Stimulated activated CD4-positive, alpha-beta T cell treated with anti-CD3 and anti-CD28 coated beads, Interleukin-2, amount 100 ng/mL, for 48 hours (primary cell): Measurements from ENCODE around the gene CYB561.
A peak's percentile ranks its signal among the peaks of the same experiment; 100 is the strongest.

Experiments
- DNase-seq, 2 donors: peaks; one replicate each; pipeline ENCODE4 v3.0.0-alpha.2; 2020

Gene CYB561

DNA sequence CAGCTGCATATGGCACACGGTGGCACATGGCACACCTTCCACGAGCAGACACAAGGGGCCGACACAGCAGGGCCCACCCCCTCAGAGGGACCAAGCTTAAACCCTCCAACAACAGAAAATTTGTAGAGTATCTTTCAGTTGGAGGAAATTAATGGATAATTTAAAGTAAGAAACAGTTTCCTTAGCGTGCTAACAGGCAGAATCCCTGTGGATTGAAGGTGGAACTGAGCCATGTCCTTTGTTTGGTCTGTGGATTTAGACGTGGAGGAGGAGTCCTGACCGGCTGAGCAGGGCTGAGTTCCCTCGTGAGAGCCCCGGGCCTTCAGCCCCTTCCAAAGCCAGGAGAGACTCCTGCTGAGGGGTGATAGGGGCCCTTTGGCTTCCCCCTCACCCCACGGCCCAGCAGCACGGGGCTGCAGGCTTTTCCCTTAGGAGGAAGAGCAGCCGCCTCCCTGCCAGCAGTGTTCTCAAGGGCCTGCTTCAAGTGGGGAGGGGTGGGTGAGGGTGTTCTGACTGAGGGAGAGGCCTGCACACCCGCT lies 1.4 kb upstream of the CYB561 start:
- no peak for DNase-seq

DNA sequence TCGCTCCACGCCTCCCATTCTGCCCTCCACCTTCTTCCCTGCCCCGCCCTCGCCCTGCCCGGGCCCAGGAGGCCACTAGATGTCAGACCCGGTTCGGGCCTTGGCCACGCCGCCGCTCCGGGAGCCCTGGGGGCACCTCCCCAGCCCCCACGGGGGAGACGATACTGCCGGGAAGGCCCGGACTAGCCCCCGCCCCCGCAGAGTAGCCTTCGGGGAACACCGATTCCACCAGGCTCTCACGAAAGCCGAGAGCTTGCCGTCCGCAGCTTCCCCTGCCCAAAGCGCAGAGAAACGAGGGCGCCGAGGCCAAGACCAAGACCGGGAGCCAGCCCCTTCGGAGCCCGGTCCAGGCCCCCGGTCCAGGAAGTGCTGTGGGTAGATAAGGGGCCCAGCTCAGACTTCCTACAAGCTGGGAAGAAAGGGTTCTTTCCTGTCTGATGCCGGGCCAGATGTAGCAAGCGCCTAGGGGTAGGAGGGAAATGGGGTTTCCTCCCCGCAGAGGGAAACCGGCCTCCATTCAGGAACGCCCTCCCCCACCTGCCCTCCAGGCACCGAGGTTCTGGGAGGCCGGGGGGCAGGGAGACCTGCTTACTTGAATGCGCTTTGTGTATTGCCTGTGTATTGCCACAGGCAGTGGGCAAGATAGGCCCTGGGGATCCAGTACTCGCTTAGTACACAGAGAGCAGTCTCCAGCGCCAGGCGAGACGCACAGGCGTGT lies 806 bp upstream of the CYB561 start:
- DNase-seq, result peak; percentile 36 to 48

DNA sequence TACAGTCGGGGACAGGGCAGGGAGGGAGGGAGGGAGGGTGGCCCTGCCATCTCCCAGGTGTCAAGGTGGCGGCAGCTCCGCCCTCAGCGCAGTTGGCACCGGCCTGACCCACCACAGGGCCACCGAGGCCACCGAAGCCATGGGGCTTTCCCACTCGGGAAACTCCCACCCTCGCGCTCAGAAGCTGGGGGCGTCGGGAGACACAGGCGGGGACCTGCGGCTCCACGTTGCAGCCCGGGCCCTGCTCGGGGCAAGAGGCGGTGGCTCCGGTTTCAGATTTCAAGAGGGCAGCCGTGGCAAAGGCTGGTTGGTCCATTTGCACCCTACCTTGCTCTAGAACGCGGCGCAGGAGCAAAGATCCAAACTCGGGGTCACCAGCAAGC lies 544 bp downstream of the CYB561 start:
- DNase-seq, result peak in 1 of 2 donors; percentile 25

DNA sequence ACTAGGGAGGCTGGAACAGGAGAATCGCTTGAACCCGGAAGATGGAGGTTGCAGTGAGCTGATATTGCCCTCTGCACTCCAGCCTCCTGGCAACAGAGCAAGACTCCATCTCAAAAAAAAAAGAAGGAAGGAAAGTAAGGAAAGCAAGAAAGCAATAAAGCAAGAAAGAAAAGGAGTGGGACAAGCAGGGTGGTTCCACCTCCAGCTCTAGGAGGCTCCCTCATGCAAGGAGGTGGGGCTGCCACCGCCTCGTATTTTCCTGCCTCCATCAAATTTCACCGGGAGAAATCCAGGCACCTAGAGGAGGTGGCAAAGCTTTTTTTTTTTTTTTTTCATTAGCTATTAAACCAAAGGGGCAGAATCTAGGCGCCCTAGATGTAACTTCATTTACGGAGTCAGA lies 1.0 kb downstream of the CYB561 start:
- no peak for DNase-seq

DNA sequence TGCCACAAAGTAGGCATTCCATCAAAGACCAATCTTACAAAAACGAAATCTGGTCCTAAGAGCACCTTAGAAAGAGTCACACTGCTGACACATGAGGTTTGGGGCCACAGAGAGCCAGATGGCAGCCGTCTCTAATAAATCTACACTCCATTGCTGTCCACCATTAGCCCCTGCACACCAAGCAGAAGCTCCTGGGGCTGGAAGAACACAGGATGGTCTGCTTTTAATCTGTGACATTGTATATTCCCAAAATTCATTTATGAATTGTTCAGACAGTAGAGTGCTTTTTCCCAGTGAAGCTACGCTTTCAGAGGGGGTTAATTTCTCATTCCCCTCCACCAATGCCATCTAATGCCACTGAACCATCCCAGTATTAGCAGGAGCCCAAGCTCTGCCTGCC lies 1.6 kb downstream of the CYB561 start:
- no peak for DNase-seq

DNA sequence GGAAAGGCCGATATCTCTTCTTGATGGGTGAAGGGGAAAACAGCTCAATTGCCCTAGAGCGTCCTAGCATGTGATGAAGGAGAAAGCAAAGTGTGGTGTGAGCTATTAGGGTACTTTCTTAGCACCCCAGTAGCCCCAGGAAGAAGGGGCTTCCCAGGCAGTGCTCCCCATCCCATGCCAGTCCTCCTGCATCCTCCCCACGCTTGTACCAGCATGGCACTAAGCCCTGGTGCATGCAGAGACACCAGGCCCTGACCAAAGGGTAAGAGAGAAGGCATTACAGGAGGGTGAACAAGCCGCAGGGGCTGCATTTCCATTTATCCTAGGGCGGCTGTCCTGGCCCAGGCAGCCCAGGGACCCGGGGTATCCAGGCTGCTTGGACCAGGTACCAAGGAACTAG lies 3.1 kb downstream of the CYB561 start:
- no peak for DNase-seq

DNA sequence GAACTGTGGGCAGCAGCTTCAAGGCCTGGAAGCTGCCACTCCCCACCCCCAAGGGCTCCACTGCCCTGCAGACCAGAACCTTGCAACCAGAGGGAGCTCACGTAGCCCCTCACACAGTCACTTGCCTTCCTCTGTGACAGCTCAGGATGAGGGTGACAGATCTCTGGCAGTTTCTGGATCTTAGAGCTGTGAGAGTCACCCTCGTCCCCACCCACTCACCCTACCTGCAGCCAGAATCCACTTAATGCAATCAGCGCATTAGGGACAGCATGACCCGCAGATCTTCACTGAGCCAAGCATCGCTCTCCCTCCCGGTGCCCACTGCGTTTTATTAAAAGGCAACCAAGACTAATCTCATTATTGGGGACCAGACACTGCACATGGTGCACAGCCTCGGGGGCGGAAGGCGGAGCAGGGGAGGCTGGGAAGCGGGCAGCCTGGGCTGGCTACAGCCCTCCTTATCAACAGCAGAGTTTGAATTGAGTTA lies 3.5 kb downstream of the CYB561 start:
- no peak for DNase-seq

DNA sequence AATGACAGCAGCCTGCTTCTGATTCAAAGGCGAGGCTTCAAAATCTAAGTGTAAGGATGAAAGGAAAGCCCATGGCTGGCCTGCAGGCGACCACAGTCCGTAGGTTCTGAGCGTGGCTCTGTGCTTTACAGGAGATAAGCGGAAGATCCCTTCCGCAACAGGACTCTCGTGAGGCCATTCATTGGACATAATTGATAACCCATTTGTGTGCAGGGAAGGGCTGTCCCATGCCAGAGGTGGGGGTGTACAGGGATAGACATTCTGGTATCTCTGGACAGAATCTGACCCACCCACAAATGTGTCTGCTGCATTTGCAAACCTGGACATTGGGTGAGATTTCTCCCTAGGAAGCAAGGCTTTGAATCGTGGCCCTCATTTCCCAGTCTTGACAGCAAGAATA lies 4.0 kb downstream of the CYB561 start:
- no peak for DNase-seq

DNA sequence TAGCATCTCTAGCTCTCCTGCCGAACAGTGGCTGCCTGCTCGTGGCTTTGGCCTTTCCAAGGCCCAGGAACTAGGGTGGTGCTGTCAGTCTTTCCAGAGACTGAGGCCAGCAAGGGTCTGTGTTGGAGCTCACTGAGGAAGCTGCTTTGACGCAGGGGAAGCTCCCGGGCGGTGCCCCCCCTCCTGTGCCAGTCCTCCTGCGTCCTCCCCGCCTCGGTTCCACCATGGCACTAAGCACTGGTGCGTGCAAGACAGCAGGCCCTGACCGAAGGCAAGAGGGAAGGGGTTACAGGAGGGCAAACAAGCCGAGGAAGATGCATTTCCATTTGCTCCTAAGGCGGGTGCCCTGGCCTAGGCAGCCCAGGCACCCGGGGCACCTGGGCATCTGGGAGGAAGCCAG lies 4.5 kb downstream of the CYB561 start:
- no peak for DNase-seq

DNA sequence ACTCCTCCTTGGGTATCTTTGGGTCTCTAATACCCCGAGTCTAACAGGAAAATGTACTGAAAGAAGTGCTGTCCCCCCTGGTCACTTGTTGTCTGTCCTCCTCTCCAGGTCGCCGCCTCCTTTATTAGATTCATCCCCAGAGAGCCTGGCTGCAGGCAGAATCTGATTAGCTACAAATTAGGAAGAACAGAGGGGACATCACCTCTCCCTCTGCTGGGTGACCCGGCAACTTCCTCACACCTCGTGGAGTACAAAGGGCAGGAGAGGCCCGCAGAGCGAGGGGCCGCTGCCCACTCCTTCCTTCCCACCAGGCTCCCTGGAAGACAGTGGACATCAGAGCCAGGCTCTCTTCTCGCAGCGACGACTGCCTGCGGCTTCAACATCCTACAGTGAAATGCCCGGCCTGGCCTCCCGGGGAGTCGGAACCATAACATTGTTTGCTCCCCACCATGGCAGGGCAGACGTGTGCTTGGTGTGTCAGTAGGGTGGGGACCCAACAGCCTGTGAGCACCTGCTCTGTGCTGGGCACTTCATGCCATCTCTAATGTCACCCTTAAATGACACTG lies 5.3 kb downstream of the CYB561 start:
- DNase-seq, result no peak

DNA sequence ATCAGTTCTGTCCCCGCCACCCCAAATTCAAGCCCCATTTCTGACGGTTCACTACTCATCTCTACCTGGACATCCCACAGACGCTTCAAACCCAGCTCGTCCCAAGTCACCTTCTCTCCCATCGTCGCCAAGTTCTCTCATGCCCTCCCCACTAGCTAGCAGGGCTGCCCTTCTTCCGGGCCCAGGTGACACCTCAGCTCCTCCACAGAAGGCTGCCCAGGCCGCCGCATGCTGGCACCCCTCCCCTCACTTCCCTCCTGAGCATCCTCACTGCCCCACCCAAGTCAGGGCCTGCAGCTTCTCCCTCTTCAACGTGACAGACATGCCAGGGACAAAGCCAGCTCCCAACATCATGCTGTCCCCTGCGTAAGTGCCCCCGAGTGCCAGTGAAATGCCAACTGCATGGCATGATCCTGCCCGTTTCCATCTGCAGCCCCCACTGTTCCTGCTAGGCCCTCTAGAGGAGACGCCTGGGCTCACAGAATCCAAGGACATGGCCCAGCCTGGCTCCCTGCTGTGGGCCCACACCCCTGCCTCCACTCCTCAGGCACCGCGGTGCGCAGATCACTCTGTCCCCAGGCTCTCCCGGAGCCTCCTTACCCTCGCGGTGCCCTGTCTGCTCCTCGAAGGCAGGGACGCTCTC lies 5.9 kb downstream of the CYB561 start:
- no peak for DNase-seq

DNA sequence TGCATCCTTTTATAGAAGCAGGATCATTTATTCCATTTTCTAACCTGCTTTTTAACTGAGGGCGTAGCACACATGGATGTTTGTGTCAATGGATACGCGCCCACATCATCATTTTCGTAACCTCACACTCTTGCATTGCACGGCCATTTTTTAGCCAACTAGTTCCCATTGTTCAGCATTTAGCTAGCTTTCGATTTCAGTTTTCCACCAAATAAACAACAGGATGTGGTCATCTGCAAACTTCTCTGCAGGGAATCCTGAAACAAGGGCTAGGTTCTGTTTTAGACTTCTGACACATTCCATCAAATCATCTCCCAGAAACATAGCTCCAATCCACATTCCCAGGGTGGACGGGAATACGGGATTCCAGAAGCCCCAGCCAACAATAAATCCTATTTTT lies 6.4 kb downstream of the CYB561 start:
- no peak for DNase-seq

DNA sequence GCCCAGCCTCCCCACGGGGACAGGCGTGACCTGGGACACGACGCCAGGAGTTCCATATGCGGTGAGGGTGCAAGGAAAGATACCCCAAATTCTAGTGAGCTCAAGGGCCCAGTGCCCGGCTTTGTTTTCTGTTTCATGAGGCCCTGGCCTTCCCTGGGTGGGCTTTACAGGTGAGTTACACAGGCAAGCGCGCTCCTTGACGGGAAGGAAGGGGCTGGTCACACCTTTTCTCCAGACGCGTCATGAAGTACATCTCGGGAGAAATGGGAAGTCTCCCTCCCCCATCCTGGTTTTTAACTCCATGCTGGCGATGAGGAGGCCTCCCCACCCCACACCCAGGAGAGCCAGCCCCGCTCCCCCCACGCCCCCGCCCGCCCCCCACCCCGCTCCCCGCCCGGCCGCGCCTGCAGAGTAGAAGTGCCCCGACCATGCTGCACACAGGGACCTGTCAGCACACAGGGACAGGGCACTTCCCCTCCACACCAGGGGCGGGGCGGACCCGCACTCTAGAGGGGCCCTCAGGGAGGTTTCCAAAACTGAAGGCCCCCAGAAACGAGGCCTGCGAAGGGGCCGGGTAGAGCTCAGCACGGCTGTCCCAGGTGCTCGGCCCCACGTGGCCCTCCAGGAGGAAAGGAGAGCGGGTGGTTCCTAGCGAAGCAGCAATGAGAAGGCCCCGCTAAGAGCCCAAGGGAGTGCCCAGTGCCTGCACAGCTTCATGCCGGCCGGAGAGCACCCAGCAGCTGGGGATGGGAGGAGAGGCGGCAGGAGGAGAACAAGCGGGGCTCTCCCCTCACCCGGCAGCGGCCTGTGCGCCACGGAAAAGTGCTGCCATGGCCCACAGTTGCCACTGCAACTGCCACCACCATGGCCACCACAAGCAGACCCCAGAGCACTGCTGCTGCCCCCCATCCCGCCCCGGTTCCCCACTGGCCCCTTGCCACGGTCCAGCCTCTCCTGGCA lies 7.7 kb downstream of the CYB561 start:
- DNase-seq, result no peak

DNA sequence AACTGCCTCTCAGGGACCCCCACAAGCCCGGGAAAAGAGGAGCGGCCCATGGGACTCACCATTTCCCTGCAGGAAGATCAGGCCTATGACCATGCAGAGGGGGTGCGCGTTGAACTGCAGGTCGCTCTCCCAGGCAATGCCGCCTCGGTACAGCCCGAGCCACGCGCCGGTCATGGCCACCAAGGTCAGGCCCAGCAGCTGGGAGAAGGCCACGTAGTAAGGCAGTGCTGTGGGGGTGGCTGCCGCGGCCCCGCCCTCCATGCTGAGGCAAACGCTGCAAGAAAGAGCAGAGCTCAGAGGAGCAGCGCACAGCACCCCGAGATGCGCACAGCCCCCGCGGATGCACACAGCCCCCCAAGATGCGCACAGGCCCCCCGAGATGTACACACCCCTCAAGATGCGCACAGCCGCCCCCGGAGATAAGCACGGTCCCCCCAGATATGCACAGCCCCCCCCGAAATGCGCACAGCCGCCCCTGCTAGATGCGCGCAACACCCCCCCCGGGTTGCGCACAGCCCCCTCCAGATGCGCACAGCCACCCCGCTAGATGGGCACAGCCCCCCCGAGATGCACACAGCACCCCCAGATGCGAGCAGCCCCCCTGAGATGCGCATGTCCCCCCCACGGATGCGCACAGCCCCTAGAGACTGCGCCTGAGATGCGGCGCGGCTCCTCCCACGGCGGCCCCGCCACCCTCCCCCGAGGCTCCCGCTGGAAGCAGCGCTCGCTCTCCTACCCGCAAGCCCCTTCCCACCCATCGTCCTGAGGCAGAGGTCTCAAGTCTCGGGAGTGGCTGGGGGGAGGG lies 8.6 kb downstream of the CYB561 start:
- no peak for DNase-seq

DNA sequence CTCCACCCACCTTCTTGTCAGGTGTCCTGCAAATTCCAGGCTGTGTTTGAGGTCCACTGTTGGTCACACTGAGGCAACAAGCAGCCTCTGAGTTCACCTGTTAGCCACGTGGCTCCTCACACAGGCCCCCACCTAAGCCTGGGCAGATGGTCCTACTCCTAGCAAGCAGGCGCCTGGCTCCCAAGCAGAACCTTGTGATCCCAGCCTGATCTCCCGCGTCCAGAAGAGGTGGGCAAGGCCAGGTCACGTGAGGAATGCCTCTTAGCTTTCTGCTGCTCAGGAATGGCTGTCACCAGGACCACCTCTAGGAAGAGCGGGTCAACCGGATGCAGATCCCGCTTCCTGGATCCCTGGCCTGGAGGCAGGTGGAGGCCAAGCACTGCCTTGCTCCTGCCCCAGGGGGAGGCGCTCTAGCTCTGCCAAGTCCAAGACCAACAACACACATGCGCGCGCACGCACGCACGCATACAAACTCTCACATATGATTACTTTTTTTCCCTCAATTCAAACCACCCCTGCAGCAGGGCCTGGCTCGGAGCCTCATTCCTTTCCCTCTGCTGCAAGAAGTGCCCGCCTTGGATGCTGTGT lies 9.5 kb downstream of the CYB561 start:
- DNase-seq, result no peak

DNA sequence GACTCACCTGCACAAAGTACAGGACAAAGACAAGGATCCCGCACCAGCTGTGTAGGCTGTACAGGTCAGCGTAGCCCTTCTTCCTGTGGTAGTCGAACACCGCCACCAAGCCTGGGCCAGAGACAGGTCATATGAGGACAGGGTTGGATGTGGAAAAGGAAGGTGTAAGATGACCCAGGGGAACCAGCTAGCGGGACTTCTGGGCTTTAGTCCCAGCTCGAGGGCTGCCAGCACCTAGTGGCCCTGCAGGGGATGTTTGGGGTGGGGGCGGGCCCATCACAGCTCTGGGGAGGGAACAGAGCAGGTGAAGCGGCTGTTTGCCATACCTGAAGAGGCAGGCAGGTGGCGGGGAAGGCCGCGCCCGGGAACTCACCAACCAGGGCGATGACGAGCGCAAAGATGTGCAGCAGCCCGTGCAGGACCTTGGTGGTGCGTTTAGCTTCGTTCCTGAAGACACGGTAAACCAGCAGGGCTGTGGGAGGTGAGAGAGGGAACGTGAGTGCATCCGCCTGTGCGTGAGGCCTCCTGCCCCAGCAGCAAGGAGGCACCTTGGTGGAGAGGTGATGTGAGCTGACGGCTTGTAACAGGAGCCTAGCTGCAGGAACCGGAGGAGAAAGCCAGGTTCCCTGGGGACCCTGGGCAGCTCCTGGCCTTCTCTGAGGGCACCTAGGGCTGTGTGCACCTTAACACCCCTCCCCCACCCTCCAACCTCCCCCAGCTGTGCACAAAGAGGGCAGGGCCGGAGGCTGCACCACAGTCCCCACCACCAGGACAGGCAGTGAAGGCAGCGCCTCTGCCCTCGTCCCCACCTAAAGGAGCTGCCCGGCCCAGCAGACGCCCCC lies 10.2 kb downstream of the CYB561 start:
- no peak for DNase-seq

DNA sequence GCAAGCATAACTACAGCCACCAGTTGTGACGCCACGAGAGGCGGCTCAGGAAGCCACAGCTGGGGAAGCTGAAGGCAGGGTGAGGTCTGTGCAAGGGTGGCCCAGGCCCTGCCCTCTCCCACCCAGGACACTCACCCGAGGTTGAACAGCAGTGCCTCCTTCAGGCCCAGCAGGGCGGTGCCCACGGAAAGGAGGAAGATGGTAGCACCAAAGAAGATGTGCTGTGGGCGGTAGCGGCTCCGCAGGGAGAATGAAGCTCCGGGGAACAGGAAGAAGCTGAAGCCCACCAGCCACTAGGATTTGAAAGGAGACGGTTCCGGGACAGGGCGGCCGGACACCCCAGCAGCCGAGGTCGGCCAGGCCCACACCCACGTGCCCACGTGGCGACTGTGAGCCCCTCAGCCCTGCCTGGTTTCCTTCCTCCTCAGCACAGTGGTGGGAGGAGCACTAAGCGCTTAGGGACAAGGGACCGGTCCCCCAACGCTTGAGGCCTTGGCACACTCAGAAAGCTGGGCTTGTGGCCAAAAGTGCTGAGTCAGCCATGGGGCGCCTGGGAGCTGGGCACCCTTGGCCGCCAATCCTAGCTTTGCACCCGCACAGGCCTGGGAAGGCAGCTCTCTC lies 11.0 kb downstream of the CYB561 start:
- no peak for DNase-seq

DNA sequence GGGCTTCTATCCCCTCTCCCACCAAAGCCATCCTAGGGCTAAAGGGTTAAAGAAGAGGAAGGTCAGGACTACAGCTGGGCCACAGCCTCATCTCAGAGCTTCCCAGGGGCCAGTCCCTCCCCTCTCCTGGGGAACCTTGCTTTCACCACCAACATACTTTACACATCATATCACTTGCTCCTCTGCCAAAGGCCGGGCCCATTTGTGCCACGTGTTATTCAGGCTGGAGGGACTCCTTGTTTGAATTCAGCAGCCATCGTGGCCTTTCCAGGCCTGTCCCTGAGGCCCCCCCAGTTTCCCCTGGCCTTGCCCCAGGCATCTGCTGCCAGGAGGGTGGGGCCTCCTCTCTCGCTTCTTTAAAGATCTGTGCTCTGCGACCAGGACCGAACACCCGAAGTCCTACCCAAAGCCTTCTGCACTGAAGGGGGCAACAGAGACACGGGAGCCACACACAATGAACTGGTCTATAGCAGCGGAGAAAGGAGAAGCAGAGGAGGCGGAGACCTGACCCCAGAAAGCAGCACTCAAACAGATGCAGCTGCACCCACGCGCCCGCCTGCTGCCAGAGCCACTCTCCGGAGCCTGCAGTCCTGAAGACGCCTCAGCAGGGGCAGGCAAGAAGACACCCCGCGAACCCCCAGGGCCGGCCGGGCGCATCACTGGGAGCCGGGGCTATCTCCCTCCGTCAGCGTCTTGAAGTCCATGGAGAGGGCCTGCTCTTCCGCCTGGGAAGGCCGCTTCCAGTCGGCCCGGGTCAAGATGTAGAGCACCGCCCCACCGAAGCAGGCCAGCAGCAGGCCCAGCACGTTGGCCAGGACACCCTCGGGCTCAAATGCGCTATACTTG lies 12.1 kb downstream of the CYB561 start:
- DNase-seq, result no peak
